Measurements from ENCODE around the gene NAP1L4.

Gene NAP1L4

GRCh38 chr11:2922655-2923054, 69.5 kb downstream of the NAP1L4 start:
- no peak for DNase-seq (ENCODE audit: low read depth, low spot score)

GRCh38 chr11:2921742-2922493, 70.2 kb downstream of the NAP1L4 start:
- no peak for DNase-seq (ENCODE audit: low read depth, low spot score)

DNA sequence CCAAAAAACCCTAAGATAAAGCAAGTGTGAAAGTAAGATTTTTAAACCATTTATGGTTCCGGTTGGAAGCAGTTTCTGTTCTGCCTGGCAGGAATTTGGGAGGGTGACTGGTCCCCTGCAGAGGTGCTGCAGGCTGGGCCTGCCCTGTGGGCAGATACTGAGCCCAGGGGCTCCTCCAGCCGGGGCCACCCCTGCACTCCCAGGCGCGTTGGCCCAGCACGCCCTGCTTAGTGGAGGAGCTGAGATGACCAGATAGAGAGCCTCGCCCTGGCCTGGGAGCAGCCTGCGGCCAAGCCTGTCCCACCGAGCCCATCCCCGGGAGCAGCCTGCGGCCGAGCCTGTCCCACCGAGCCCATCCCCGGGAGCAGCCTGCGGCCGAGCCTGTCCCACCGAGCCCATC, 70.9 kb downstream of the NAP1L4 start:
- DNase-seq (ENCODE audit: low read depth, low spot score), result no peak

- DNase-seq (ENCODE audit: low read depth, low spot score), result no peak
Observed at GRCh38 chr11:2920343-2920742, 71.8 kb downstream of the NAP1L4 start.

DNA sequence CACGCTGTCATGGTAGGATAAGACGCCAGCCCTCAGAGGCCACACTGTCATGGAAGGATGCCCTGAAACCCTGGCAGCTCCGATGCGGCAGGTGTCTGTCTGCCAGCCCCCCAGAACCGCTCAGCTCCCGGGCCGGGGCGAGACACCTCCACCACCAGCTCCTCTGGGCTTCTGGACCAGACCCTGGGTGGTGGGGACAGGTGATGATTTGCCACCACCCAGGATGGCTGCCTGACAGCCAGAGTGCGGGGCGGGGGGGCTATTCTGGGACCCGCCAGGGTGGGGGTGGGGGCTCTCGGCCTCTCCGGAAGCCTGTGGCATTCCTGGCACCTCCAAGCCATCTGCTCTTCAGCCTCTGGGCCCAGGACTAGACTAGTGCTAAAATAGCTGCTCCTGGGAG, 72.3 kb downstream of the NAP1L4 start:
- DNase-seq (ENCODE audit: low read depth, low spot score), result no peak

- no peak for DNase-seq (ENCODE audit: low read depth, low spot score)
Observed at GRCh38 chr11:2919188-2919587, 72.9 kb downstream of the NAP1L4 start.

DNA sequence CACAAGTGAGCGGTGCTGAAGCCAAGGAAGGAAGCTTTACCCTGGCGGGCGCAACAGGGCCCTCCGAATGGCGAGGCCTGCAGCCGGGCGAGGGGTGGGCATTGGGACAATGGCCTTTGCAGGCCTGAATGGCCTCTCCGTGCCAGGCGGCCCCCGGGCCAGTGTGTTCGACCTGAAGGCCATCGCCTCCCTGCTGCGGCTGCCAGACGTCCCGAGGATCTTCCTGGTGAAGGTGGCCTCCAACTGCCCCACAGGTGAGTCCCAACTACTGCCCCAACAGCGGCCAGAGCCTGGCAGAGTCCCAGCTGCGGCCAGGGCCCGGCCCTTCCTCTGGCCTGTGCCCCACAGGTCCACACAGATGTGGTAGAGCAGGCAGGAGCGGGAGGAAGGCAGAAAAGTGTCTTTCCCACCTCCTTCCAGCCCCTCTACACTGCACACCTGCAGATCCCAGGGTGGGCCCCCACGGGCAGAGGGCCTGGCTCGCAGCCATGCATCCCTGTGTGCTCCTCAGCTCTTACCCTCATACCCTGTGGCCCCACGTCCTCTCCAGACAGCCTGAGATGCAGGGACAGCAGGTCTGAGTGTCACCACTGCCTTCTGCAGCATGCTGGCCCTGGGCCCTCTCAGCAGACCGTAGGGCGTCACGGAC, 74.2 kb downstream of the NAP1L4 start:
- DNase-seq (ENCODE audit: low read depth, low spot score), result no peak

- no peak for DNase-seq (ENCODE audit: low read depth, low spot score)
Observed at GRCh38 chr11:2916892-2917645, 75.1 kb downstream of the NAP1L4 start.

GRCh38 chr11:2916114-2916891, 75.8 kb downstream of the NAP1L4 start:
- no peak for DNase-seq (ENCODE audit: low read depth, low spot score)

GRCh38 chr11:2915473-2915872, 76.7 kb downstream of the NAP1L4 start:
- no peak for DNase-seq (ENCODE audit: low read depth, low spot score)

GRCh38 chr11:2914455-2915195, 77.5 kb downstream of the NAP1L4 start:
- no peak for DNase-seq (ENCODE audit: low read depth, low spot score)

DNA sequence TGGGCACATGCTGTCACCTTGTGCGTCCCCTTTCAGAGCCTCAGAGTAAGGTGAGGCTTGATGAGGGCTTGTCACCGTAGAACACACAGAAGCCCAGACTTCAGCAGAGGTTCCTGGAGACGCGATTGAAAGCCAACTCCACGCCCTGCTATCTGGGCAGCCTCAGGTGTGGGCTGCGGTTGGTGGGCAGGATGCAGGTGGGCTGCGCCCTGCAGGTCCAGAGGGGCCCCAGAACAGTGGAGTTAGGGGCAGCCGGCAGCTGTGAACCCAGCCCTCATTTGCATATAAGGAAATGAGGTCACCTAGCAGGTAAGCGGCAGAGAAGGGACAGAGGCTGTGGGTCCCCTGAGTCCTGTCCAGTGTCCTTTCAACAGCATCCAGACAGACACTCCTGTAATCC, 78.4 kb downstream of the NAP1L4 start:
- DNase-seq (ENCODE audit: low read depth, low spot score), result no peak

- DNase-seq (ENCODE audit: low read depth, low spot score), result no peak
Observed at GRCh38 chr11:2913019-2913431, 79.1 kb downstream of the NAP1L4 start.

DNA sequence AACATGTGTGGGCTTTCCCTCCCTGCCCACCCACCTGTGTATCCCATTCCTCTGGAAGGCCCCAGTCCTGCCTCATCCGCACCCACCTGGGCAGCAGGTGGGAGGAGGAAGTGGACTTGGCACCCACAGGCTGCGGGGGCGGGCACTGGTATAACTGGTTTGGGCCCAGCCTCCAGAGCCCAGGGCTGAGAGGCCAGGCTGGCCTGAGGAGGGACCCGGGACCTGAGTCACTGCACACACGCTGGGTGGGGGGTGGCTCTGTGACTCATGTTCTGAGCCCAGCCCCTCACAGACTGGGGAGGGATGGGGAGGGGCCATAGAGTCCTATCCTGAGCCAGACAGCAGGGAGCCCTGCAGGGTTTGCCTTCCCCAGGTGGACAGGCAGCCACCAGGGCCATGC, 79.6 kb downstream of the NAP1L4 start:
- peak; percentile 77 for DNase-seq (ENCODE audit: low read depth, low spot score)

DNA sequence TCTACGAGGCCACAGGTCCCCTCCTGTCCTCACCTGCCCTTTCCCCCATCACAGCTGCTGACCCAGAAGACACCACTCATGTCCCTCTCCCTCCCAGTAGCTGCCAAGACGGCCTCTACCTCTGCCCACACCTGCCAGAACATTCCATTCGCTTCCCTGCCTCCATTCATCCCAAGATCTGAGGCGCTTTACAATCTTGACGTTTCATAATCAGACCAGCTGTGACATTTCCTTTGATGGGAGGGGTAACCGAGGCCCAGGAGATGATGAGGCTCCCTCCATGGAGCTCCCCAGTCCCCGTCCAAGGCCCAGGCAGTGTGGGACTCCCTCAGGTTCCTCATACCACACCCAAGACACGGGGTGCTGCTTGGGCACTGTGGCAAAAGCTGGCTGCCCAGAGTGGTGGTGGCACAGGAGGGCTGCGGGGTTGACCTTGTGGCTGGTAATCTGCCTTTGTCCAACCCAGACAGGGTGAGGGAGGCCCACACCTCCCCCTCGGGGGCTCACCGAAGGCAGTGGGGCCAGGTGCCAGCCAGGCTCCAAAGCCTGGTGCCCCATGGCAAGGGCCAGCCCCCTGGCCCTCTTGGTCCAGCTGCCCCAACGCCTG, 80.2 kb downstream of the NAP1L4 start:
- DNase-seq (ENCODE audit: low read depth, low spot score), result no peak

GRCh38 chr11:2911088-2911784, 80.9 kb downstream of the NAP1L4 start:
- no peak for DNase-seq (ENCODE audit: low read depth, low spot score)

- DNase-seq (ENCODE audit: low read depth, low spot score), result no peak
Observed at GRCh38 chr11:2910401-2910955, 81.7 kb downstream of the NAP1L4 start.

DNA sequence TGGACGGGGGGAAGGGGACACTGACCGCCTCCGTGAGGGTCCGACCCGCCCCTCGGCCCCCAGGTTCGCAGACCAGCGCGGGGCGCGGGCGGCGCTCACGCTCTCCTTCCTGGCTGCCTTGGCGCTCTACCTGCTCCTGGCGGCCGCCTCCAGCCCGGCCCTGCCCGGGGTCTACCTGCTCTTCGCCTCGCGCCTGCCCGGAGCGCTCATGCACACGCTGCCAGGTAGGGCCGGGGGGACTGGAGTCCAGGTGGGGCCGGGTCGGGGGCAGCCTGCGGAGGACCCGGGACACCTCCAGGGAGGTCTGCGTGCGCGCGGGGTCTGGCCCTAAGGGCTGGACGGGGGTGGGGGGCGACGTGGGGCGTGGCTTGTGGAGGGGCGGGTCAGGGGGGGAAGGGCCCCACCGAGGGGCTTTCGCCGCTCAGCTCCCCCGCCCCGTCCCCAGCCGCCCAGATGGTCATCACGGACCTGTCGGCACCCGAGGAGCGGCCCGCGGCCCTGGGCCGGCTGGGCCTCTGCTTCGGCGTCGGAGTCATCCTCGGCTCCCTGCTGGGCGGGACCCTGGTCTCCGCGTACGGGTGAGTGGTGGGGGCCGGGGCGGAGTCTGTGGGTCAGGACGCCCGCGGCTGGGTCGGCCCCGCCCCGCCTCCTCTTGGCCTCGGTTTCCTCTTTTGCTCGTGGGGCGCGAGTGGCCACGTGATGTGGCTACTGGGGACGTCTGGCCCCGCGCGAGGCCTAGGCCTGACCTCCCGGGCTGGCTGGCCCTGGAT, 82.8 kb downstream of the NAP1L4 start:
- DNase-seq (ENCODE audit: low read depth, low spot score), result no peak

GRCh38 chr11:2908130-2908529, 84.0 kb downstream of the NAP1L4 start:
- no peak for DNase-seq (ENCODE audit: low read depth, low spot score)

All from ELF-1 (cell line).